A549 (cell line): Measurements from ENCODE around the gene DCP1A. TPM values are rescaled to one million over a fixed set of nuclear protein-coding genes. Genes with fewer than 3 reads are reported as not detected.

Source experiments
- REST ChIP-seq: fragments of 200-600 bp; sonication (generic); IDR thresholded peaks from 2 replicates; pipeline ENCODE4 v1.6.1; 2016; ENCODE audit warnings: antibody characterized with exemption, mild to moderate bottlenecking, moderate library complexity
- polyA plus RNA-seq, 4 experiments: library from polyadenylated mRNA; depleted of rRNA in 3 of 4; stranded (reverse); fragments of >200 nt; fragmentation: RNase III in 1 of 4; extraction: RNeasy Plus Mini Kit Qiagen cat#74134 plus additional on column Dnase treatment in 1 of 4; gene quantifications; 2 replicates in 3 of 4; 3 replicates in 1 of 4; pipeline ENCODE4 v1.2.3, GENCODE V29; 2011 to 2017
- small RNA-seq, 6 experiments: library from RNA; depleted of rRNA; stranded (forward); fragments of <200 nt; gene quantifications; one replicate each; pipeline ENCODE3, GENCODE V24; 2012

DCP1A gene
- polyA plus RNA-seq, 2 of the 4 experiments (the other 2 are of a cell fraction) = 7.3 to 27.4 TPM

GRCh38 chr3:53234130-53234840, 113.1 kb downstream of the DCP1A start (continued):
- TF ChIP-seq REST = no peak

Small RNA genes lying within 50 kb of the gene (small RNA-seq; reads per million reads assigned to genes)
- gene RF00019 (0 reads per million in 6 experiments), gene RF00212 (0 reads per million in 6 experiments), gene RF00568 (0 to 0.16 (median 0) reads per million in 6 experiments)

Other genes with a start within 250 kb of the DCP1A start
- 31.6 and 33.6 TPM in 2 replicates for gene RFT1, start 217.1 kb downstream of the DCP1A start, polyA plus RNA-seq (2011; rRNA removed)
- 15.6 to 18.5 TPM (median 15.8 TPM) in 3 replicates for gene RFT1, start 217.1 kb downstream of the DCP1A start, polyA plus RNA-seq (2017; fragmentation: RNase III; extraction: RNeasy Plus Mini Kit Qiagen cat#74134 plus additional on column Dnase treatment)
- 17.1 and 18.3 TPM in 2 replicates for gene PRKCD, start 186.3 kb downstream of the DCP1A start, polyA plus RNA-seq (2011; rRNA removed)
- gene PRKCD, start 186.3 kb downstream of the DCP1A start, polyA plus RNA-seq (2017; fragmentation: RNase III; extraction: RNeasy Plus Mini Kit Qiagen cat#74134 plus additional on column Dnase treatment) = 10.1 to 11.0 TPM (median 10.2 TPM) in 3 replicates
- 628 and 740 TPM in 2 replicates for gene TKT, start 91.5 kb downstream of the DCP1A start, polyA plus RNA-seq (2011; rRNA removed)
- 1,284 to 1,468 TPM (median 1,457 TPM) in 3 replicates for gene TKT, start 91.5 kb downstream of the DCP1A start, polyA plus RNA-seq (2017; fragmentation: RNase III; extraction: RNeasy Plus Mini Kit Qiagen cat#74134 plus additional on column Dnase treatment)
- gene CACNA1D, start 147.1 kb upstream of the DCP1A start, polyA plus RNA-seq (2011; rRNA removed) = 10.7 and 18.2 TPM in 2 replicates
- gene CACNA1D, start 147.1 kb upstream of the DCP1A start, polyA plus RNA-seq (2017; fragmentation: RNase III; extraction: RNeasy Plus Mini Kit Qiagen cat#74134 plus additional on column Dnase treatment) = 1.1 to 1.5 TPM (median 1.2 TPM) in 3 replicates